Central memory CD8-positive, alpha-beta T cell (primary cell): ENCODE data around the gene TESMIN.
A peak's percentile ranks its signal among the peaks of the same experiment; 100 is the strongest.

Experiments
- ATAC-seq: fragments of 150-1000 bp; cut with Tn5 transposase; replicated peaks from 2 replicates; pipeline ENCODE4 v1.10.0; 2022; ENCODE audit warnings: mild to moderate bottlenecking, moderate FRiP score, moderate number of reproducible peaks; ENCODE audit not compliant: poor library complexity, severe bottlenecking; ENCODE audit errors: extremely low read depth
- DNase-seq, 2 donors: peaks; one replicate each; pipeline ENCODE4 v3.0.0; 2021; ENCODE audit warnings: low spot score in 2 of 2
- H3K27ac Mint-ChIP-seq: one replicate; pipeline ENCODE4 v1.8.0; 2022; ENCODE audit warnings: low read depth, mild to moderate bottlenecking, moderate library complexity, mixed read lengths
- H3K27me3 Mint-ChIP-seq: one replicate; pipeline ENCODE4 v1.8.0; 2022; ENCODE audit warnings: mixed read lengths
- H3K36me3 Mint-ChIP-seq: one replicate; pipeline ENCODE4 v1.8.0; 2022; ENCODE audit warnings: mild to moderate bottlenecking, moderate library complexity, mixed read lengths; ENCODE audit not compliant: insufficient read depth
- H3K4me1 Mint-ChIP-seq: one replicate; pipeline ENCODE4 v1.8.0; 2022; ENCODE audit warnings: mixed read lengths
- H3K4me3 Mint-ChIP-seq: one replicate; pipeline ENCODE4 v1.8.0; 2022; ENCODE audit warnings: mild to moderate bottlenecking, moderate library complexity, mixed read lengths
- H3K9me3 Mint-ChIP-seq: one replicate; pipeline ENCODE4 v1.8.0; 2022; ENCODE audit warnings: mixed read lengths

TESMIN gene

GRCh38 chr11:68751331-68751856 is at the start of gene TESMIN:
TSS of gene TESMIN (minus strand) at chr11:68751520. CDS start at chr11:68750660, 860 bp downstream.
- DNase-seq (peak; percentile 79 to 85), ATAC-seq (peak; percentile 83)
- Mint-ChIP-seq H3K4me1 (peaks cover 9% of the 10 kb centered on the region), H3K36me3 (peaks cover 8% of the 10 kb centered on the region), H3K4me3 (peak within 1 kb of the TSS; percentile 76), H3K27me3 (no peaks in the 10 kb centered on the region), H3K27ac (no peak within 1 kb of the TSS), H3K9me3 (no peaks in the 10 kb centered on the region)

- Mint-ChIP-seq H3K36me3 (peaks cover 39% of the 10 kb centered on the region), H3K27me3 (no peaks in the 10 kb centered on the region), H3K9me3 (no peaks in the 10 kb centered on the region), H3K27ac (no peak overlapping the region), H3K4me1 (no peaks in the 10 kb centered on the region), H3K4me3 (no peak overlapping the region)
- DNase-seq (peak in 1 of 2 donors; percentile 26), ATAC-seq (no peak)
These were observed 47.0 kb upstream of the TESMIN start for GRCh38 chr11:68798221-68798813.

GRCh38 chr11:68796801-68797200 is 45.5 kb upstream of the TESMIN start:
- no peaks in the 10 kb centered on the region for H3K9me3 Mint-ChIP-seq
- DNase-seq (no peak), ATAC-seq (no peak)
- H3K27me3 Mint-ChIP-seq: no peaks in the 10 kb centered on the region
- H3K36me3 Mint-ChIP-seq: peaks cover 40% of the 10 kb centered on the region
- no peaks in the 10 kb centered on the region for H3K4me1 Mint-ChIP-seq
- no peak overlapping the region for H3K4me3 Mint-ChIP-seq
- H3K27ac Mint-ChIP-seq: no peak overlapping the region

- ATAC-seq (no peak), DNase-seq (no peak)
- Mint-ChIP-seq H3K36me3 (peaks cover 37% of the 10 kb centered on the region), H3K4me1 (no peaks in the 10 kb centered on the region), H3K27me3 (no peaks in the 10 kb centered on the region), H3K27ac (no peak overlapping the region), H3K9me3 (no peaks in the 10 kb centered on the region), H3K4me3 (no peak overlapping the region)
These were observed 41.2 kb upstream of the TESMIN start for GRCh38 chr11:68792400-68792966.

- Mint-ChIP-seq H3K27ac (no peak overlapping the region), H3K4me1 (no peaks in the 10 kb centered on the region), H3K27me3 (no peaks in the 10 kb centered on the region), H3K4me3 (no peak overlapping the region), H3K36me3 (peaks cover 57% of the 10 kb centered on the region), H3K9me3 (no peaks in the 10 kb centered on the region)
- DNase-seq (no peak), ATAC-seq (no peak)
These were observed 33.3 kb upstream of the TESMIN start for GRCh38 chr11:68784653-68785052.

- DNase-seq: no peak
- Mint-ChIP-seq H3K36me3 (peaks cover 67% of the 10 kb centered on the region), H3K4me1 (no peaks in the 10 kb centered on the region), H3K4me3 (no peak overlapping the region), H3K9me3 (no peaks in the 10 kb centered on the region), H3K27ac (no peak overlapping the region), H3K27me3 (no peaks in the 10 kb centered on the region)
- no peak for ATAC-seq
These were observed 32.0 kb upstream of the TESMIN start for GRCh38 chr11:68783216-68783821.

GRCh38 chr11:68782711-68783110 is 31.4 kb upstream of the TESMIN start:
- no peaks in the 10 kb centered on the region for H3K9me3 Mint-ChIP-seq
- no peak overlapping the region for H3K27ac Mint-ChIP-seq
- DNase-seq (no peak), ATAC-seq (no peak)
- H3K36me3 Mint-ChIP-seq: peaks cover 67% of the 10 kb centered on the region
- H3K27me3 Mint-ChIP-seq: no peaks in the 10 kb centered on the region
- H3K4me3 Mint-ChIP-seq: no peak overlapping the region
- no peaks in the 10 kb centered on the region for H3K4me1 Mint-ChIP-seq

- Mint-ChIP-seq H3K4me1 (no peaks in the 10 kb centered on the region), H3K27me3 (no peaks in the 10 kb centered on the region), H3K9me3 (no peaks in the 10 kb centered on the region), H3K36me3 (peaks cover 71% of the 10 kb centered on the region), H3K4me3 (no peak overlapping the region), H3K27ac (no peak overlapping the region)
- no peak for ATAC-seq
- no peak for DNase-seq
These were observed 29.5 kb upstream of the TESMIN start for GRCh38 chr11:68780829-68781228.

- H3K27me3 Mint-ChIP-seq: no peaks in the 10 kb centered on the region
- DNase-seq: no peak
- H3K4me1 Mint-ChIP-seq: no peaks in the 10 kb centered on the region
- ATAC-seq: no peak
- H3K36me3 Mint-ChIP-seq: peaks cover 68% of the 10 kb centered on the region
- H3K4me3 Mint-ChIP-seq: no peak overlapping the region
- no peak overlapping the region for H3K27ac Mint-ChIP-seq
- no peaks in the 10 kb centered on the region for H3K9me3 Mint-ChIP-seq
These were observed 26.9 kb upstream of the TESMIN start for GRCh38 chr11:68778205-68778604.

GRCh38 chr11:68776442-68777235 is 25.3 kb upstream of the TESMIN start:
- ATAC-seq: no peak
- Mint-ChIP-seq H3K27me3 (no peaks in the 10 kb centered on the region), H3K4me1 (no peaks in the 10 kb centered on the region), H3K9me3 (no peaks in the 10 kb centered on the region), H3K4me3 (no peak overlapping the region), H3K27ac (no peak overlapping the region), H3K36me3 (peaks cover 66% of the 10 kb centered on the region)
- DNase-seq: no peak

GRCh38 chr11:68775951-68776388 is 24.6 kb upstream of the TESMIN start:
- Mint-ChIP-seq H3K4me1 (no peaks in the 10 kb centered on the region), H3K9me3 (no peaks in the 10 kb centered on the region), H3K4me3 (no peak overlapping the region), H3K27ac (no peak overlapping the region), H3K36me3 (peaks cover 64% of the 10 kb centered on the region), H3K27me3 (no peaks in the 10 kb centered on the region)
- ATAC-seq (no peak), DNase-seq (no peak)

GRCh38 chr11:68774194-68774585 is 22.9 kb upstream of the TESMIN start:
- no peak for DNase-seq
- no peak overlapping the region for H3K27ac Mint-ChIP-seq
- H3K27me3 Mint-ChIP-seq: no peaks in the 10 kb centered on the region
- ATAC-seq: no peak
- no peaks in the 10 kb centered on the region for H3K4me1 Mint-ChIP-seq
- H3K9me3 Mint-ChIP-seq: no peaks in the 10 kb centered on the region
- no peak overlapping the region for H3K4me3 Mint-ChIP-seq
- peaks cover 58% of the 10 kb centered on the region for H3K36me3 Mint-ChIP-seq
